HG02884 (cell line): ENCODE data around the gene CRB2.

ENCODE experiments used
- ATAC-seq: cut with Tn5 transposase; IDR thresholded peaks from one replicate; pipeline ENCODE4 v1.9.1; 2021; ENCODE audit warnings: mild to moderate bottlenecking, moderate library complexity; ENCODE audit not compliant: unreplicated experiment

The CRB2 gene

GRCh38 chr9:123377211-123377971 lies 21.4 kb downstream of the CRB2 start:
- ATAC-seq, result no peak

- no peak for ATAC-seq
Observed at GRCh38 chr9:123378025-123378424, 22.0 kb downstream of the CRB2 start.

GRCh38 chr9:123378956-123379660 lies 23.1 kb downstream of the CRB2 start:
- no peak for ATAC-seq

GRCh38 chr9:123380852-123381705 lies 25.1 kb downstream of the CRB2 start:
- ATAC-seq, result no peak

- ATAC-seq, result no peak
Observed at GRCh38 chr9:123382653-123383511, 26.9 kb downstream of the CRB2 start.

GRCh38 chr9:123383512-123384170 lies 27.6 kb downstream of the CRB2 start:
- no peak for ATAC-seq

- no peak for ATAC-seq
Observed at GRCh38 chr9:123387686-123388085, 31.7 kb downstream of the CRB2 start.

- no peak for ATAC-seq
Observed at GRCh38 chr9:123389070-123389469, 33.1 kb downstream of the CRB2 start.

GRCh38 chr9:123389698-123390097 lies 33.7 kb downstream of the CRB2 start:
- no peak for ATAC-seq

- no peak for ATAC-seq
Observed at GRCh38 chr9:123390337-123391135, 34.5 kb downstream of the CRB2 start.

GRCh38 chr9:123391233-123391632 lies 35.2 kb downstream of the CRB2 start:
- ATAC-seq, result no peak

- ATAC-seq, result no peak
Observed at GRCh38 chr9:123391946-123392345, 35.9 kb downstream of the CRB2 start.

- no peak for ATAC-seq
Observed at GRCh38 chr9:123392802-123393201, 36.8 kb downstream of the CRB2 start.

GRCh38 chr9:123394291-123395235 lies 38.6 kb downstream of the CRB2 start:
- no peak for ATAC-seq

GRCh38 chr9:123395276-123395688 lies 39.3 kb downstream of the CRB2 start:
- ATAC-seq, result no peak

GRCh38 chr9:123395689-123396511 lies 39.9 kb downstream of the CRB2 start:
- ATAC-seq, result no peak

- no peak for ATAC-seq
Observed at GRCh38 chr9:123397975-123398374, 42.0 kb downstream of the CRB2 start.
